ENCODE measurements around the gene L3MBTL2. TPM values are rescaled to one million over a fixed set of nuclear protein-coding genes. Genes with fewer than 3 reads are reported as not detected.

L3MBTL2 gene
- total and polyA plus RNA-seq, 2 donors (not counting 1 experiment from before 2014, with no cell fraction given), result 22.5 to 37.3 TPM

DNA sequence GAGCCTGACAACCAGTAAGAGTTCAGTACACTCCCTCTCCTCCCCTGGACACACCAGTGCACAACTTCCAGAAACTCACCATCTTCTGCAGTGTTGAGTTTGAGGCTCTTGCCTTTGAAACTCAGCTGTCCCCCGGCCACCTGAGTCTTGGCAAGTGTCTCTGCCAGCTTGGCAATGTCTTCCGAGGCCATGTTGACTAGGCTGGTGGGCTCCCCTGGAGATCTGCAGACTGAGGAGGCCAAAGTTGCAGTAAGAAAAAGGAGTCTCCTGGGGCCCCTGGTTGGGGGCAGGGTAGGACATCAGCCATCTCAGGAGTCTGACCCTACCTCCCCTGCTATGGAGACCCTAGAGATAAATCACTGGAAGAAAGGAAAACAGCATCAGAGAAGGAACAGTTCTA is 75.7 kb downstream of the L3MBTL2 start:
- Mint-ChIP-seq H3K27me3 (no peaks in the 10 kb centered on the region), H3K4me3 (no peak overlapping the region), H3K9me3 (ENCODE audit: insufficient read depth) (no peaks in the 10 kb centered on the region), H3K4me1 (peaks cover 16% of the 10 kb centered on the region), H3K27ac (no peak overlapping the region)
- Histone ChIP-seq H3K4me1 (ENCODE audit: control insufficient read depth in 2 of 2, insufficient read depth in 2 of 2, low read length in 2 of 2) (peaks cover 8 to 12% of the 10 kb centered on the region in 2 donors), H3K9me3 (ENCODE audit: control extremely low read depth in 1 of 3, control insufficient read depth in 2 of 3, insufficient read depth in 1 of 3, low read length in 2 of 3) (no peaks in the 10 kb centered on the region), H3K79me2 (ENCODE audit: control insufficient read depth, insufficient read depth, low read length) (peaks cover 71% of the 10 kb centered on the region), H3K27ac (ENCODE audit: low read length in 2 of 2) (no peak overlapping the region), H3K36me3 (replicated peaks in 1 of 2; ENCODE audit: control extremely low read depth in 1 of 2, control insufficient read depth in 1 of 2, extremely low read depth in 1 of 2, insufficient read depth in 2 of 2, low read length in 1 of 2) (peaks cover 6 to 29% of the 10 kb centered on the region in 2 experiments), H3K4me2 (replicated peaks; ENCODE audit: low read depth, low read length, poor library complexity, severe bottlenecking) (no peak overlapping the region), H2AFZ (ENCODE audit: insufficient read depth, low read depth, low read length, poor library complexity, severe bottlenecking) (no peak overlapping the region), H4K20me1 (ENCODE audit: control insufficient read depth, insufficient read depth, low read length, poor library complexity, severe bottlenecking) (peaks cover 20% of the 10 kb centered on the region), H3K27me3 (replicated peaks in 1 of 4; ENCODE audit: control extremely low read depth in 1 of 4, control insufficient read depth in 3 of 4, insufficient read depth in 4 of 4, low read length in 3 of 4) (no peaks in the 10 kb centered on the region), H3K4me3 (ENCODE audit: control extremely low read depth in 1 of 5, extremely low read depth in 1 of 5, insufficient read depth in 1 of 5, low read depth in 2 of 5, low read length in 4 of 5) (no peak overlapping the region), H3K9ac (ENCODE audit: low read length) (no peak overlapping the region)
- ATAC-seq (ENCODE audit: low read depth) (no peak), DNase-seq (no peak)
- CTCF ChIA-PET, result no interaction called here
- POLR2A ChIA-PET, result no interaction called here
- 100% methylated on average over 2 of the region's 2 CpGs for WGBS (ENCODE audit: insufficient coverage)
- TF ChIP-seq, protein P1, sequence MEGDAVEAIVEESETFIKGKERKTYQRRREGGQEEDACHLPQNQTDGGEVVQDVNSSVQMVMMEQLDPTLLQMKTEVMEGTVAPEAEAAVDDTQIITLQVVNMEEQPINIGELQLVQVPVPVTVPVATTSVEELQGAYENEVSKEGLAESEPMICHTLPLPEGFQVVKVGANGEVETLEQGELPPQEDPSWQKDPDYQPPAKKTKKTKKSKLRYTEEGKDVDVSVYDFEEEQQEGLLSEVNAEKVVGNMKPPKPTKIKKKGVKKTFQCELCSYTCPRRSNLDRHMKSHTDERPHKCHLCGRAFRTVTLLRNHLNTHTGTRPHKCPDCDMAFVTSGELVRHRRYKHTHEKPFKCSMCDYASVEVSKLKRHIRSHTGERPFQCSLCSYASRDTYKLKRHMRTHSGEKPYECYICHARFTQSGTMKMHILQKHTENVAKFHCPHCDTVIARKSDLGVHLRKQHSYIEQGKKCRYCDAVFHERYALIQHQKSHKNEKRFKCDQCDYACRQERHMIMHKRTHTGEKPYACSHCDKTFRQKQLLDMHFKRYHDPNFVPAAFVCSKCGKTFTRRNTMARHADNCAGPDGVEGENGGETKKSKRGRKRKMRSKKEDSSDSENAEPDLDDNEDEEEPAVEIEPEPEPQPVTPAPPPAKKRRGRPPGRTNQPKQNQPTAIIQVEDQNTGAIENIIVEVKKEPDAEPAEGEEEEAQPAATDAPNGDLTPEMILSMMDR (IDR thresholded peaks at IDR 0.05), result no peak
- no peak for TF ChIP-seq EZH2 (IDR thresholded peaks at IDR 0.05; ENCODE audit: borderline replicate concordance, insufficient read depth, low read depth, low read length, poor library complexity, severe bottlenecking)
- intact Hi-C loops (cut with micrococcal nuclease), result no loop called here

Small RNA genes within 50 kb of the gene (small RNA-seq; reads per million reads assigned to genes)
- not detected for gene MIR6889 (ENCODE audit: insufficient read length, low read depth, low replicate concordance)
- not detected for gene RNU6-375P (ENCODE audit: insufficient read length, low read depth, low replicate concordance)

Other genes starting within 250 kb of the L3MBTL2 start
- gene EP300, start 112.7 kb upstream of the L3MBTL2 start, total RNA-seq, result 185 and 208 TPM in 2 replicates
- 73.3 and 81.3 TPM in 2 replicates for gene EP300, start 112.7 kb upstream of the L3MBTL2 start, polyA plus RNA-seq
- gene CHADL, start 35.6 kb downstream of the L3MBTL2 start, total RNA-seq, result 0.34 and 0.59 TPM in 2 replicates
- 0.07 TPM in 1 of 2 replicates, not detected in the other for gene CHADL, start 35.6 kb downstream of the L3MBTL2 start, polyA plus RNA-seq
- gene RANGAP1, start 80.9 kb downstream of the L3MBTL2 start, total RNA-seq, result 48.4 and 48.8 TPM in 2 replicates
- gene RANGAP1, start 80.9 kb downstream of the L3MBTL2 start, polyA plus RNA-seq, result 42.0 and 51.0 TPM in 2 replicates
- 41.9 and 42.2 TPM in 2 replicates for gene ZC3H7B, start 96.2 kb downstream of the L3MBTL2 start, total RNA-seq
- 29.8 and 32.8 TPM in 2 replicates for gene ZC3H7B, start 96.2 kb downstream of the L3MBTL2 start, polyA plus RNA-seq
- gene TEF, start 176.6 kb downstream of the L3MBTL2 start, total RNA-seq, result 5.5 and 6.8 TPM in 2 replicates
- 1.6 and 5.0 TPM in 2 replicates for gene TEF, start 176.6 kb downstream of the L3MBTL2 start, polyA plus RNA-seq
- 51.5 and 56.0 TPM in 2 replicates for gene TOB2, start 241.5 kb downstream of the L3MBTL2 start, total RNA-seq
- gene TOB2, start 241.5 kb downstream of the L3MBTL2 start, polyA plus RNA-seq, result 26.2 and 40.4 TPM in 2 replicates